GM20000 (cell line): ENCODE data around the gene KCNIP4.

Source experiments
- DNase-seq: peaks from one replicate; pipeline ENCODE4 v3.0.0; 2012; ENCODE audit warnings: low spot score
- TF ChIP-seq, protein P1 (sequence below): IDR thresholded peaks from 2 replicates; pipeline ENCODE4 v1.5.1; 2012; ENCODE audit warnings: mild to moderate bottlenecking, control low read depth; ENCODE audit errors: extremely low read depth, missing control alignments

KCNIP4 gene

DNA sequence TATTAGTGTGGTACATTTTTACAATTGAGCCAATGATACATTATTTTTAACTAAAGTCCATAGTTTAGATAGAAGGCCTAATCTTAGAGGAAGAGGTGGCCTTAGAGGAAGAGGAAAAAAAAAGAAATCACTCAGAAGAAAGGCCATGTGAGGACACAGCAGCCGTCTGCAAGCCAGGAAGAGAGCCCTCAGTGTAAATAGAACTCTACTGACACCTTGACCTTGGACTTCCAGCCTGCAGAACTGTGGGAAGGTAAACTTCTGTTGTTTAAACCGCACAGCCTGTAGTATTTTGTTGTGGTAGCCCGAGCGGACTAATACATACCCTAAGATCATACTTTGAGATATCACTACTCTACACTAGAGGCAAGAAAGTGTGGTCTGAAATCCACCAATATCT lies 5.1 kb upstream of the KCNIP4 start:
- TF ChIP-seq, protein P1, sequence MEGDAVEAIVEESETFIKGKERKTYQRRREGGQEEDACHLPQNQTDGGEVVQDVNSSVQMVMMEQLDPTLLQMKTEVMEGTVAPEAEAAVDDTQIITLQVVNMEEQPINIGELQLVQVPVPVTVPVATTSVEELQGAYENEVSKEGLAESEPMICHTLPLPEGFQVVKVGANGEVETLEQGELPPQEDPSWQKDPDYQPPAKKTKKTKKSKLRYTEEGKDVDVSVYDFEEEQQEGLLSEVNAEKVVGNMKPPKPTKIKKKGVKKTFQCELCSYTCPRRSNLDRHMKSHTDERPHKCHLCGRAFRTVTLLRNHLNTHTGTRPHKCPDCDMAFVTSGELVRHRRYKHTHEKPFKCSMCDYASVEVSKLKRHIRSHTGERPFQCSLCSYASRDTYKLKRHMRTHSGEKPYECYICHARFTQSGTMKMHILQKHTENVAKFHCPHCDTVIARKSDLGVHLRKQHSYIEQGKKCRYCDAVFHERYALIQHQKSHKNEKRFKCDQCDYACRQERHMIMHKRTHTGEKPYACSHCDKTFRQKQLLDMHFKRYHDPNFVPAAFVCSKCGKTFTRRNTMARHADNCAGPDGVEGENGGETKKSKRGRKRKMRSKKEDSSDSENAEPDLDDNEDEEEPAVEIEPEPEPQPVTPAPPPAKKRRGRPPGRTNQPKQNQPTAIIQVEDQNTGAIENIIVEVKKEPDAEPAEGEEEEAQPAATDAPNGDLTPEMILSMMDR: no peak
- no peak for DNase-seq

DNA sequence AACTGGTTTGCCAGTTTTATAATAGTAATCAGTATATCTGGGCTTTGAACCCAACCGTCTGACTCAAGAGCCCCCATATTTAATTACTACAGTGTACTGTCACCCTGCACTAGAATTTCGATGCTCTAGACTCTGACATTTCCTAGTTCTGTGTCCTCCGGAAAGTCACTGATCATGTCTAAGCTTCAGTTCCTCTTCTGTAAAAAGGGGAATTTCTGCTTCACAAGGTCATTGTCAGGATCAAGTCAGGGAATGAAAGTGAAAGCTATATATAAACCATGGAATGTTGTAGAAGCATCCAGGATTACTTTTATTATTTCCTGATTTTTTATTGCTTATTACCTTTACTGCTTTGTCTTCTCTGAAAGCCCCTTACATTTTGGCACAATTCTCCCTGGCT lies 4.0 kb upstream of the KCNIP4 start:
- DNase-seq: no peak
- TF ChIP-seq, protein P1: no peak

DNA sequence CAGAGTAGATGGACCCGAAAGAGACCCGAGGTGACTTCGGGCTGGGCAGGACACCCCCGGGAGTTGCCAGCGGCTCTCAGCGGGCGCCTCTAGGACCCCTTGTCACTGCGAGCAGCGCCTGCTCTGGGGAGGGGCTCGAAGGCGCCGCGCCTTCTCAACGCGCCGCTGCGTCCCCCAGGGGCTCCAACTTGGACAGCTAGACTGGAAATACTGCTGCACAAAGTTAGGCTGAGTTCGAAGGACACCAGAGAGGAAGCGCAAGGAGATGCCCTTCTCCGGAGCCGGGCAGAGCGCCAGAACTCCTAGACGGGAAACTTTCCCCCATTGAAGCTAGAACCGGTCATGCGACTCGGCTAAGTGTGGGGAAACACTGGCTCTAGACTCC lies 493 bp upstream of the KCNIP4 start:
- DNase-seq: no peak
- TF ChIP-seq, protein P1: no peak

DNA sequence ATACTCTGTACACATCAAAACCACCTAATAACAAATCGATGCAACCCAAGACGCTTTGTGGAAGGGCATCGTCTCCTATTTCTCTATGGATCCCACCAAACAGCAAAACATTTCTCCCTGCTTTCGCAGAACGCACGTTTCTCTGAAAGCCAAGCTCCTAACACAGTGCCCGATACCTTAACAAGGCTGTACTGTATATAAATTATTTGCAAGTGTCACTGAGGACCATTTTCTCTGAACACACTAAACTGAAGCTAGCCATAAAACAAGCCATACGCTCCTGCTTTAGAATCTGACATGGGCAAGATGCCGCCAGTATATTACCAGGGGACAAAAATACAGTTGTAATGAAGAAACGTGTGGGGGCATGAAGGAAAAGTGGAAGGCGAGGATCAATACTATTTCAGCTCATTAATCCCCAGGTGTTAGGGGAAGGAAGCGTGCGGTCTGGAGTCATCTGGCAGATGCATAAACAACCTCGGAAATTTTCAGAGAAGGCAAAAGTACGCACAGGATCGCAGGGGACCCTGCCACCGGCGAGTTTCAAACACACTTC lies 703 bp downstream of the KCNIP4 start:
- no peak for DNase-seq
- TF ChIP-seq, protein P1: no peak

DNA sequence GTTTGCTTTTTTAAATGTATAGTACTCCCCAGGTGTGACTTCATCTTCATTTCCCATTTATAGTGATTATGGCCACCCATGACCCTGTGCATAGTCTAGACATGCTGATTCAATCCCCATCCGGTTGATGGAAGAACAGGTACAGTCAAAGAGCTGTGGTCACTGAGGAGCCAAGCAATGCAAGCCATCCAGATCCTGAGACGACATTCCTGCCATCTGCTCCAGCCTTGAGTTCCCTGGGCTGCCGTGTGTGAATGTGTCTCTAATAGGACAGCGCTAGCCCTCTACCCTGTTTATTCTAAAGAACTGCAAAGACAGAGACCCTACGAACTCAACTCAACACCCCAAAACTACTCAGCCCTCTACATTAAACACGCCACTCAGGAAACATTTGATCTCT lies 1.7 kb downstream of the KCNIP4 start:
- TF ChIP-seq, protein P1: no peak
- no peak for DNase-seq

DNA sequence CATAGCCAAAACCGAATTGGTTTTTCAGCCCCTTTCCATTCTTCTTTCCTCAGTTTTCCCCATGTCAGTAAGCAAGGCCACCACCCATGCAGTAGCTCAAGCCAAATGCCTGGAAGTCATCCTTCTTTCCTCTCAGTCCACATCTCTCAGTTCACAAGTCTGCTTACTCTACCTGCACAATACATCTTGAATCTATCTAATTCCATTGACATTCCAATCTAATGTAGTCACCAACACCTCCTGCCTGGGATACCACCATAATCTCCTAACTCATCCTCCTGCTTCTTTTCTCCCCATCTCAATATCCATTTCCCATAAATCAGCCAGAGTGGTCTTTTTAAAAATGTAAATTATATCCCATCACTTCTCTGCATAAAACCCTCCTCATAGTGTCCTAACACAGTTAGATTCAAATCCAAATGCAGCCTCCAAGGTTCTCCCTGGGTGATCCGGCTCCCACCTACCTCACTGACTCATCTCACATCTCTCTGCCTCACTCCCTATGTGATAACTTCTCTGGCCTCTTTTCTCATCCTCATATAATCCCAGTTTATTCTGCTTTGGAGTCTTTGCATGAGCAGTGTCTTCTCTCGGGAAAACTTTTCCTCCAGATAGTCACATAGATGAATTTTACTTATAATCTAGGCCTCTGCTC lies 26.9 kb downstream of the KCNIP4 start:
- no peak for DNase-seq
- TF ChIP-seq, protein P1: no peak

DNA sequence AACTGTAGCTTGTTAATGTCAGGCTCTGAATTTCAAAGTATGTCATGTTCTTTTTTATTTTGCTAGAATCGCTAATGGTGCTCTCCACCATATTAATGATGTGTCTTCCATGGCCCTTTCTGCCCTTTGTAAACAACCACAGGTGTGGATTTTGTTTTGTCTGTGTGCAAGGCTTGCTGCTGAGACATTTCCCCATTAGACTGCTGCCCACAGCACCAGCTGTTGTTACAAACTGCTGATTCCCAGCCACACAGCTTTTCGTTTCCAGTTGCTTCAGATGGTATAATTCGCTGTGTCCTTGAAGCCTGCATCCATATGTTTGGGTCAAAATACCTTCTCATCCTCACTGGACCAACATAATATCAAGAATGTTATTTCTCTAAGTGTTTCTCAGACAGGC lies 32.8 kb downstream of the KCNIP4 start:
- TF ChIP-seq, protein P1: no peak
- DNase-seq: no peak
